Measurements from ENCODE around the gene COL23A1.

The COL23A1 gene

DNA sequence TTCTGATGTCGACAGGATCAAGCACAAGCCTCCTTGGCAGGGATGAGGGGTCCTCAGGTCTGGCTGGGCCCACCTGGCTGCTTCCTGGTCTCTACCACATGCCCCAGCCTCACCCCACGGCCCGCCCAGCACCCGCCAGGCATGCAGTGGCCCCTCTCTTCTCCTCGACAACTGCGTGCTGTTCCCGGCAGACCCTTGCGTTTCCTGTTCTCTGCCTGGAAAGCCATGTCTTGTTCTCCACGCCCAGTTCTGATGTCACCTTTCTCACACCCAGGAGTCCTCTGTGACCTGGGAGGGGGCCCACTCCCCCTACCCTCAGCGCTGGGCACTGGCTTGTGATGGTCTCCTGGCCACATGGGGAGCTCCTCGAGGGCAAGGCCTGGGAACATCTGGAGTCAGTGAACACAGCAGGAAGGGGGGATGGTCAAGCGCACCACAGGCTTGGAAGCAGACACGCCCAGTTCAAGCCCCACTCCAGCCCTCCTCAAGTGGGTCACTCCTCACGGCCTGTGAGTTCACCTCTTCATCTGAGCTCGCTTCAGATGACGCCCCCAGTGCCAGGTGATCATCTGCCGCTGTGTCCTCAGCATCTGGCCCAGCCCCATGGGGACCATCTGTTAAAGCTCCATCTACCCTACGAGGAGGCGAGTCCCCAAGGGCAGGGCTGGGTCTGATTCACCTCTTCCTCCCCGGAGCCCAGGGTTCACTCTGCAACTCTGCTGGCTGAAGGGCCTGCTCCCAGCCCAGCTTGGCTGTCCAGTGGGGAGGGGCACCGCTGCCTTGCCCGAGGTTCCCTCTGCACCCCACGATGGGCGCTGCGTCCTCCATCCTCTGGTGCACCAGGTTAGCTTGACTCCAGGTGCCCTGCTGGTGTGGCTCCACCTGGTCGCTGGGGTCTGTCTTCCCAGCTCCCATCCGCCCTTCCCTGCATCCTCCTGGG is 224.4 kb downstream of the COL23A1 start:
- Mint-ChIP-seq H3K27me3 (no peaks in the 10 kb centered on the region), H3K4me1 (ENCODE audit: low read depth) (no peaks in the 10 kb centered on the region), H3K9me3 (peaks cover 3% of the 10 kb centered on the region), H3K4me3 (no peak overlapping the region), H3K27ac (no peak overlapping the region), H3K36me3 (ENCODE audit: low read depth) (no peaks in the 10 kb centered on the region)

DNA sequence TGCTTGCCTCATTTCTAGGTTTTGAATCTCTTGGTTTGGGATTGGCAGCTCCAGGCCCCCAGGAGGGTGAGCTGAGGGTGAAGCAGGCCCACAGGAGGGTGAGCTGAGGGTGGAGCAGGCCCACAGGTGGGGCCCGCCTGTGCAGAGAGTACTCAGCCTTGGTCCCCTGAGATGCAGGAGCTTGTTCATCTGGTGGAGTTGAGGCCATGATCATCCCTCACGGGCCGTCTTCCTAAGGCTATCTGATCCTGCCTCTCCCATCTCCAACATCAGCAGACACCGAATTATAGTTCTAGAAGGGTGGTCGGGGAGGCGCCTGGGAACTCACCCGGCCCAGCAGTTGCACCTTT is 225.9 kb downstream of the COL23A1 start:
- Mint-ChIP-seq H3K36me3 (ENCODE audit: low read depth) (no peaks in the 10 kb centered on the region), H3K27ac (no peak overlapping the region), H3K4me1 (ENCODE audit: low read depth) (no peaks in the 10 kb centered on the region), H3K9me3 (no peaks in the 10 kb centered on the region), H3K4me3 (no peak overlapping the region), H3K27me3 (no peaks in the 10 kb centered on the region)

DNA sequence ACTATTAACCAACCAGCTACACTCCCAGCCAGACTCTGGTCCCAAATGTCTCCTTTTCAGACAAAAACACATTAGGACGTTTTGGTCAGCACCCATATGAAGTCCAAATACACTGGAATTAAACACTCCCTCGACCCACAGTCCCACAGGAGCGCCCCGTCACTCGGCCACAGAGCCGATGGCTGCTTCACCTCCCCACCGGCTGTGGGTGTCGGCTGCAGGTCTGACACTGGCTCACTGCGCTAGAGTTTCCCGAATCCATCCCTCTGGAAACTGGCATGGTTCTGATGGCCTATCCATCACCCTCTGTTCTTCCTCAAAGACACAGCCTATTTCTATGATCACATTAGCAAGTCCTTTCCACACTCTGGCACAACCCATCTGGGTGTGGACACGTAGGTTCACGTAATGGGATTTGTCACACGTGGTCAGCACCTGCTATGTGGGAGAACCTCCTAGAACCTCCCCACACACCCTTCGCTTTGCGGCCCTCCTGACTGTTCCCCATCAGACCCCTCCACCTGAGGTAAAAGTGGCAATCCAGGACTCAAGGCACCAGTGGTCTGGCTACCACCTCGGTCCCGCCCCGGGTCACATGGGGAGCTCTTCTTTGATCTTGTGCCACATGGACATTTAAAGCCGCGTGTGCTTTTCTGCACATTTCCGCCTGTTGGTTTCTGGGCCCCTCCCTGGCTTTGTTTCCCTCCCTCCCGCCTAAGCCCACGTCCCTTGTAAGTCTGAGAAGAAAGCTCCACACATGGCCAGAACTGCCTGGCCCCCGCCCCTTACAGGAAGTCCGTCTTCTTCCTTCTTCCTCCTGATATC is 226.5 kb downstream of the COL23A1 start:
- no peak overlapping the region for H3K4me3 Mint-ChIP-seq
- no peaks in the 10 kb centered on the region for H3K36me3 Mint-ChIP-seq (ENCODE audit: low read depth)
- H3K27ac Mint-ChIP-seq: no peak overlapping the region
- H3K9me3 Mint-ChIP-seq: no peaks in the 10 kb centered on the region
- H3K27me3 Mint-ChIP-seq: no peaks in the 10 kb centered on the region
- H3K4me1 Mint-ChIP-seq (ENCODE audit: low read depth): no peaks in the 10 kb centered on the region

DNA sequence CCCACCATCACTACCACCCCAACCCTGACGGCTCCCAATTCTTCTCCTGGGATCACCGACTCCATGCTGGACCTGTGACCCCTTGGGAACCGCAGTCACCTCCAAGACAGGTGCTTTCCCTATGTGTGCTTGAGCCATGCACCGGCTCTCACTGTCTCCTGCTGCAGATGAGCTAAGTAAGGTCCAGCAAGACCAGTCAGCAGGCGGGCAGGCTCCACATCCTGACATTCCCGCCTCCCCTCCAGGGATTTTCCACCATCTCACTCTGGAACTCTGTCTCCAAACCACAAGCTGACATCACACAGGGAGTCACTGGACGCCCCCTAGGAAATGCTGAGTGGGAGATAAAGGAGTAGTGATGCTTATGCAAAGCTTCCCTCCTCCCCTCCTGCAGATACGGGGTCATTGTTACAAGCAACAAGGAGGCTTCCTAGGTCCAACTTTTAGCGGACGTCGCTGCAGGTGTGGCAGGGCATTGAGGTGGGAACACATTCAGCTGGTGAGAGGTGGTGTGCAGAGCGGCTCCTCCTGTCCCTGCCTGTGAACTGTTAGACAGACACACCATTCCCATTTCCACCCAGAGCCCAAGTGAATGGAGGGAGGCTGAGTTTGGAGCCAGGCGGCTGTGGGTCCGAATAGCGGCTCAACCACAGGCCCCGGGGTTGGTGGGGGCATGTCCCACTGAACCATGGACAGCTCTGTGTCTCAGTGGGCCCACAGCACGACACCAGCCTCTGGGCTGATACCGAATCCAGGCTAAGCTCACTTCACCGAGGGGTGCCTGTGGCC is 228.3 kb downstream of the COL23A1 start:
- Mint-ChIP-seq H3K27me3 (no peaks in the 10 kb centered on the region), H3K27ac (no peak overlapping the region), H3K9me3 (peaks cover 5% of the 10 kb centered on the region), H3K4me3 (no peak overlapping the region), H3K36me3 (ENCODE audit: low read depth) (no peaks in the 10 kb centered on the region), H3K4me1 (ENCODE audit: low read depth) (no peaks in the 10 kb centered on the region)

DNA sequence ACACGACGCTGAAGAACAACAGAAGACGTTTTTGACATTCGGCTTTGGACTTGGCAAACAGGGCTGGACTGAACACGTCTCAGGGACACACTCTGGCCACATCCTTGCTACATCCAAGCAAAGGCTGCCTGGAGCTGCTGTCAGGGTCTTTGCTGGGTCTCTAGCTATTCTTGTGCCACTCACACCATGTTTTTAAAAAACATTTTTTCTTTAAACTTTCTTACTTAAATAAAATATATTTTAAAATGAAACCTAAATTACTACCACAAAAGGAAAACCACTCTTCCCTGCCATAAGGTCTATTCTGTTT is 229.3 kb downstream of the COL23A1 start:
- no peak overlapping the region for H3K4me3 Mint-ChIP-seq
- no peak overlapping the region for H3K27ac Mint-ChIP-seq
- H3K36me3 Mint-ChIP-seq (ENCODE audit: low read depth): no peaks in the 10 kb centered on the region
- no peaks in the 10 kb centered on the region for H3K4me1 Mint-ChIP-seq (ENCODE audit: low read depth)
- peaks cover 5% of the 10 kb centered on the region for H3K27me3 Mint-ChIP-seq
- peaks cover 5% of the 10 kb centered on the region for H3K9me3 Mint-ChIP-seq

DNA sequence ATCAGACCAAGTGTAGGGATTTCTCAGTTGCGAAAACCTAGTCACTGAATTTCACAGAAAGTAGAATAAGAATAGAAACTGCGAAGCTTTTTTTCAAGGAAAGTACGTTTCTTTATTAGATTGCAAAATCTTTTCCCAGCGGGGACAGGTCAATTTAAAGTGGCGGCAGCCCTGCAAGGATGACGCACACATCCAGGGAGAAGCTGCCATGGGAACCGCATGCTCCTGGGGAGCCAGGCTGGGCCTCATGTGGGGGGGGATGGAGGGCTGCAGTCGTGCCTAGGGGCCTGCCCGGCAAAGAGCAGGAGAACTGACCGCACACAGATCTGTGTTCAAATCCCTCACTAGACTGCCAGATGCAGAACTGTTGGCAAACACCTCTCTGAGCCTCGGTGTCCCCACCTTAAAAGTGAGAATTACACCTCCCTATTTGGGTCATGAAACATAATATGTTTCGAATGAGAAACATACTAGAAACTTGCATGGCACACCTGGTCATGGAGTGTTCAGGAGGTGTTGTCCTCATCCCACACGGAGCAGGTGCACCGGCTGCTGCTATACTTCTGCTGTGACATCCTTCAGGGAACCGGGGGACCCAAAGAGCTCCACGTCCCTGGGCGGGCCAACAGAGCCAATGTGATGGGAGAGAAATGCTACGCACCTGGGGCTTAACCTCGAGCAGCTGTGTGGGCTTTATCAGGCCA is 229.8 kb downstream of the COL23A1 start:
- Mint-ChIP-seq H3K27me3 (peaks cover 9% of the 10 kb centered on the region), H3K9me3 (peaks cover 5% of the 10 kb centered on the region), H3K4me3 (no peak overlapping the region), H3K27ac (no peak overlapping the region), H3K36me3 (ENCODE audit: low read depth) (no peaks in the 10 kb centered on the region), H3K4me1 (ENCODE audit: low read depth) (no peaks in the 10 kb centered on the region)

DNA sequence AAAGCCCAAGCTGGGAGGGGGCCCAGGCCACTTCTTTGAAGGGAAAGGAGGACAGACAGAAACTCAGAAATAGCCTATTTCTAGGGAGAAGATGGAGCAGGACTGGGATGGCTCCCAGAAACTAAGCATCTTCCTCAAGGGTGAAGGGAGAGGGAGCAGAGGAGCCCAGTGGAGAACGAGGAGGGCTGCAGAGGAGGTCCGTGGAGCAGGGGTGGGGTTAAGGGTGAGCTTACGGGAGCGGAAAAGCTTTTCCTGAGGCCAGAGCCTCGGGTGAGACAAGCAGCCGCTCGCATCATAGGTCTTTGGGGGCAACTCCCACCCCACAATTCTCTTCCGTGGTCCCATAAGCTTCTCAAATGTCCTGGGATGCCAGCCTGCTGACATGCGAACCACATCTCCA is 230.5 kb downstream of the COL23A1 start:
- Mint-ChIP-seq H3K9me3 (peaks cover 5% of the 10 kb centered on the region), H3K27ac (no peak overlapping the region), H3K36me3 (ENCODE audit: low read depth) (no peaks in the 10 kb centered on the region), H3K4me3 (no peak overlapping the region), H3K4me1 (ENCODE audit: low read depth) (no peaks in the 10 kb centered on the region), H3K27me3 (peaks cover 9% of the 10 kb centered on the region)

DNA sequence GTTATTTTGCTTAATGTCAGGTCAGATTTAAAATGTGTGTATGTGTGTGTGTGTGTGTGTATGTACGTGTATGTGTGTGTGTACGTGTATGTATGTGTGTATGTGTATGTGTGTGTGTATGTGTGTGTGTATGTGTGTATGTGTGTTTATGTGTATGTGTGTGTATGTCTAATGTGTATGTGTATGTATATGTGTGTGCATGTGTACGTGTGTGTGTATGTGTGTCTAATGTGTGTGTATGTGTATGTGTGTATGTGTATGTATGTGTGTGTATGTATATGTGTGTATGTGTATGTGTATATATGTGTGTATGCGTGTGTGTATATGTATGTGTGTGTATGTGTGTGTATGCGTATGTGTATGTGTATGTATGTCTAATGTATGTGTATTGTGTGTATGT is 232.5 kb downstream of the COL23A1 start:
- Mint-ChIP-seq H3K36me3 (ENCODE audit: low read depth) (no peaks in the 10 kb centered on the region), H3K9me3 (peaks cover 5% of the 10 kb centered on the region), H3K27me3 (peaks cover 13% of the 10 kb centered on the region), H3K4me3 (no peak overlapping the region), H3K27ac (no peak overlapping the region), H3K4me1 (ENCODE audit: low read depth) (no peaks in the 10 kb centered on the region)

DNA sequence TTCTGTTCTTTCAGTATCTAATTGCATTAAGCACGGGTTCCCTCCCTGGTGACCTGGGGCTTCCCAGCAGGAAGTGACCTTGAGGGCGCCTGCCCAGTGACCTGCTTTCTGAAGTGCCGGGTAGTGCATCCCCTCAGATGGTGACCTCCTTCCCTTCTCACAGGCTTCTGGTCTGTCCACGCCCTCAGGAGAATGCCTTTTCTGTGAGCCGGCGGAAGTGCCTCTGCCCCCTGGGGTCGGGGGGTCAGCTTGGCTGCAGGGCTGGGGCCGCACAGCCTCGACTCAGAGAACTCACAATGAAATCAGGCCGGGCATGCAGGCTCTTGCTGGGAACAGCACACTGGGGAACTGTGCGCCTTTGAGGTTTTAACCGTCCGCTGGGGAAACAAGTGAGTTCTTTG is 233.1 kb downstream of the COL23A1 start:
- H3K27me3 Mint-ChIP-seq: peaks cover 13% of the 10 kb centered on the region

DNA sequence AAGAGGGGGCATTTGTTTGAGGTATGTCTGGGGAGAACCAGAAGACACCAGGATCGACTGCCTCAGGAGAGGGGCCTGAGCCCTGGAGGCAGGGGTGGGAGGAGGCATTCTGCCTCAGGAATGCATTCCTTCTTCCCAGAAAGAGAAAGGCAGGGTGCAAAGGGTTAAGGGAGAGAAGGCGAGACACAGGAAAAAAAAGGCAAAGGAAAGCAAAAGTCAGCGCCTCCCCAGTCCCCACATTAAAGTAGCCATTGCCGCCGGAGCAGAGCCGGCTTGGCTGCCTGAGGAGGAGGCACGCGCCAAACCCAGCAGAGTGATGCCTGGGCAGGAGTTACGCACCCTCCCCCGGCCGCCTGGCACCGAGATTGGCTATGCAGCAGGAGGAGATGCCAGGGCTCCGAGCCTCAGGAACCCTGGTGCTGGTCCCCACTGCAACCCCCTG is 233.7 kb downstream of the COL23A1 start:
- H3K9me3 Mint-ChIP-seq: peaks cover 5% of the 10 kb centered on the region
- H3K36me3 Mint-ChIP-seq (ENCODE audit: low read depth): no peaks in the 10 kb centered on the region
- H3K4me1 Mint-ChIP-seq (ENCODE audit: low read depth): no peaks in the 10 kb centered on the region
- H3K27ac Mint-ChIP-seq: no peak overlapping the region
- H3K4me3 Mint-ChIP-seq: no peak overlapping the region
- H3K27me3 Mint-ChIP-seq: peaks cover 13% of the 10 kb centered on the region

More for the DNA sequence above, 233.1 kb downstream of the COL23A1 start:
- H3K9me3 Mint-ChIP-seq: peaks cover 5% of the 10 kb centered on the region
- H3K36me3 Mint-ChIP-seq (ENCODE audit: low read depth): no peaks in the 10 kb centered on the region
- H3K4me1 Mint-ChIP-seq (ENCODE audit: low read depth): no peaks in the 10 kb centered on the region
- no peak overlapping the region for H3K27ac Mint-ChIP-seq
- H3K4me3 Mint-ChIP-seq: no peak overlapping the region

DNA sequence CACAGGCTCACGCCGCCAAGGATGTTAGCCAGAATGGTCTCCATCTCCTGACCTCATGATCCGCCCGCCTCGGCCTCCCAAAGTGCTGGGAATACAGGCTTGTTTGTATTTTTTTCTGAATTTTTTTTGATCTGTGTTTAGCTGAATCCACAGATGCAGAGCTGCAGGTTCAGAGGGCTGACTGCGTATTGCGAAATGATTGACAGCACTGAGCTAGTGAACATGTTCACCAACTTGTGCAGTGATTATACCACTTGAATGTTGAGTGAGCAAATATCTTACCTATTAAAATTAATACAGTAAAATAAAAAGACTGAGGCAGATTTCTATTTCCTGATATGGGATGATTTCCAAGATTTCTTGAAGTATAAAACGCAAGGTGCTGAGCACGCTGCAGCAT is 234.5 kb downstream of the COL23A1 start:
- Mint-ChIP-seq H3K4me3 (no peak overlapping the region), H3K9me3 (peaks cover 5% of the 10 kb centered on the region), H3K4me1 (ENCODE audit: low read depth) (no peaks in the 10 kb centered on the region)

DNA sequence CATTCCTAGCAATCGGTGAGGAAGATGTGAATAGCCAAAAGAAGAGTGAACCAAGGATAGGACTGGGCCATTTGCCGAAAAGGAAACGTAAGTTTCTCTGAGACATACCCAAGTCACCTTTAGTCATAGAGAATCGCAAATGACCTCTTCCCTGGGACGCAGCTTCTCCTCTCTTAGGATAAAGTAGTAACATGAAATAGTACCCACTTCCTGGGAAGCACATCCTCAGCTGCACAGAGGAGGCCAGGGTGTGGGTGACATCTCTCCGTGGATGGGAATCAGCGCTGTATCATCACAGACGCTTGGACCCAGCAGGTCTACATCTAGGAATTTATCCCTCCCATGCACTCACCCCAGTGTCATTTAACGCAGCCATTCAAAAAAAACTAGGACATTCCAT is 236.7 kb downstream of the COL23A1 start:
- no peaks in the 10 kb centered on the region for H3K36me3 Mint-ChIP-seq (ENCODE audit: low read depth)
- H3K27ac Mint-ChIP-seq: no peak overlapping the region
- peaks cover 5% of the 10 kb centered on the region for H3K9me3 Mint-ChIP-seq
- H3K4me3 Mint-ChIP-seq: no peak overlapping the region
- no peaks in the 10 kb centered on the region for H3K4me1 Mint-ChIP-seq (ENCODE audit: low read depth)
- peaks cover 13% of the 10 kb centered on the region for H3K27me3 Mint-ChIP-seq

More for the DNA sequence above, 234.5 kb downstream of the COL23A1 start:
- Mint-ChIP-seq H3K27ac (no peak overlapping the region), H3K27me3 (peaks cover 13% of the 10 kb centered on the region), H3K36me3 (ENCODE audit: low read depth) (no peaks in the 10 kb centered on the region)

DNA sequence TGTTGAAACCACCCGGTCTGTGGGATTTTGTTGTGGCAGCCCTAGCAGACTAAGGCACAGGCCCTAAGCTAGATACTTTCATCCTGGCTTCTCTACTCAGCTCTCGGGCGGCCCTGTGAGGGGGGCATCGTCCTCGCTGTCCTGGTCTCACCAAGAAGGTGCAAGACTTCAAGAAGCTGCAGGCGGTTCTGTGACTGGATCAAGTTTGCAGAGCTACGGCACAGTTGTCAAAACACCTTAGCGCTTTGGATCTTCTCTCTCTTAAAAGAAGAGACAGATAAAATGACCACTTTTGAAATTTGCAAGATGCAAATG is 238.2 kb downstream of the COL23A1 start:
- H3K9me3 Mint-ChIP-seq: no peaks in the 10 kb centered on the region
- no peak overlapping the region for H3K4me3 Mint-ChIP-seq
- H3K27ac Mint-ChIP-seq: no peak overlapping the region
- no peaks in the 10 kb centered on the region for H3K4me1 Mint-ChIP-seq (ENCODE audit: low read depth)
- peaks cover 13% of the 10 kb centered on the region for H3K27me3 Mint-ChIP-seq
- no peaks in the 10 kb centered on the region for H3K36me3 Mint-ChIP-seq (ENCODE audit: low read depth)

DNA sequence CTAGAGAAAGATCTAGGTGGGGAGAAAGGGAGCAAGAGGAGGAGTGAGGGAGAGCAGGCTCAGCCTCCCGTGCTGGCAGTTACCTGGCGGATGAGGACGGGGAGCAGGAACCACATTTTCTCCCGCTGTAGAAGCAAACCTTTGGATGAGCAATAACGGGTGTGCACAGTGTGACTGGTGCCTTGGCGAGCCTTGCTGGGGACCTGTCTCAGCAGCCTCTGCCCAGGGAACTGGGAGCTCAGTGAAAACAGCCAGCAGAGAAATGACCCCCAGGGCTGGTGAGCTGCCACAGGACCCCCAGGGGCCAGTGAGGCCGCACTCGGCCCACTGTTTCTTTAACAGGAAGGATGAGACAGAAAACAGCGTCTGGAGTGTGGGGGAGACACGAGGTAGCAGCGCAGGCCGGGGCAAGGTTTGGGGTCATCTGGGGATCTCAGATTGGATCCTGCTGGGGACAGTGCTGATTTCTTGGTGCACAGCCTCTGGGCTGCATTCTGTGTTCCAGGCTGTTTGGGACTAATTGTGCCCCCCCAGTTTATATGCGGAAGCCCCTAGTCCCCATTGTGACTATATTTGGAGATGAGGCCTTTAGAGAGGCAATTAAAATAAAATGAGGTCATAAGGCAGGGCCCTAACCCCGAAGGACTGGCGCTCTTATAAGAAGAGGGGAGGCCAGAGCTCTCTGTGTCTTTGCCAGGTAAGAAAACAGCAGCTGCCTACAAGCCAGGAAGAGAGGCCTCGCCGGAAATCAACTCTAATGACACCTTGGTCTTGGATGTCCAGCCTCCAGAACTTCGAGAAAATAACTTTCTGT is 238.8 kb downstream of the COL23A1 start:
- Mint-ChIP-seq H3K9me3 (no peaks in the 10 kb centered on the region), H3K27ac (no peak overlapping the region), H3K4me1 (ENCODE audit: low read depth) (no peaks in the 10 kb centered on the region), H3K27me3 (peaks cover 13% of the 10 kb centered on the region), H3K36me3 (ENCODE audit: low read depth) (no peaks in the 10 kb centered on the region), H3K4me3 (no peak overlapping the region)
